GM12873 (cell line): ENCODE data around the gene TUBD1.

Experiments
- CTCF ChIP-seq: IDR thresholded peaks from 2 replicates; pipeline ENCODE4 v1.5.1; 2012; ENCODE audit warnings: low read depth, mild to moderate bottlenecking, moderate library complexity, low read length, control low read depth; ENCODE audit not compliant: insufficient read depth; ENCODE audit errors: missing control alignments

The TUBD1 gene

GRCh38 chr17:59848778-59849177 lies 44.0 kb downstream of the TUBD1 start:
- no peak for TF ChIP-seq CTCF

GRCh38 chr17:59848385-59848668 lies 44.4 kb downstream of the TUBD1 start:
- no peak for TF ChIP-seq CTCF

- no peak for TF ChIP-seq CTCF
Measured at GRCh38 chr17:59846394-59847165, 46.2 kb downstream of the TUBD1 start.

- peak; percentile 1 for TF ChIP-seq CTCF
Measured at GRCh38 chr17:59845595-59846393, 46.9 kb downstream of the TUBD1 start.

- TF ChIP-seq CTCF, result no peak
Measured at GRCh38 chr17:59844884-59845594, 47.7 kb downstream of the TUBD1 start.

DNA sequence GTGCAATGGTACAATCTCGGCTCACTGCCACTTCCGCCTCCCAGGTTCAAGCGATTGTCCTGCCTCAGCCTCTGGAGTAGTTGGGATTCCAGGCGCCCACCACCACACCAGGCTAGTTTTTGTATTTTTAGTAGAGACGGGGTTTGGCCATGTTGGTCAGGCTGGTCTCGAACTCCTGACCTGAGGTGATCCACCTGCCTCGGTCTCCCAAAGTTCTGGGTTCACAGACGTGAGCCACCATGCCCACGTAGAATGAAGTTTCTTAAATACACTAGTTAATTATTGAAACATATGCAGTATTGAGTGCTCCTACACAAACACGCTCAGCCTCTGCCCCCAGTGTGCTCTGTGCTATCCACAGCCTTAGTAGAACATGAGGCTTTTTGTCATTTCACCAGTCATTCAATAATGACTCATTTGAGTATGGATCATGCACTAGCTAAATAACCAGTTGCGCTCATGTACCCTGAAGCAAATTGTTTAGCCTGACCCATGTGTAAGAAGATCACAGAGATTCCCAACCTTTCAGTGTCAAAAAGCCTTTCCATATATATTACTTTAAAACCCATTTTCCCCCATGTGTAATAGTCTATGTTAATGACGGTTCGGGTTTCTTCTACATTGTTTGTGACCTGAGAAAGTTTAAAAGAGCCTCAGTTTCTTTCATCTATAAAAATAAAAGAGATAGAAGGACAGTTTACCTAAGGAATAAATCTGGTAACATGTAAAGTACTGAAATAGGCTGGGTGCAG lies 49.7 kb downstream of the TUBD1 start:
- TF ChIP-seq CTCF, result no peak
